HEK293T (cell line): Measurements from ENCODE around the gene HHLA2.

Experiments
- BHLHE40 ChIP-seq: fragments of 450-650 bp; IDR thresholded peaks from 2 replicates; pipeline ENCODE4 v1.6.1; 2016; ENCODE audit warnings: mild to moderate bottlenecking, moderate library complexity, borderline replicate concordance
- FOXA1 ChIP-seq: fragments of 450-650 bp; IDR thresholded peaks from 2 replicates; pipeline ENCODE4 v1.6.1; 2016; ENCODE audit warnings: mild to moderate bottlenecking
- L3MBTL2 ChIP-seq: fragments of 450-650 bp; conservative IDR thresholded peaks from 2 replicates; pipeline ENCODE4 v1.6.1; 2016; ENCODE audit warnings: mild to moderate bottlenecking
- NFRKB ChIP-seq: fragments of 450-650 bp; IDR thresholded peaks from 2 replicates; pipeline ENCODE4 v1.6.1; 2016; ENCODE audit warnings: mild to moderate bottlenecking, moderate library complexity
- PKNOX1 ChIP-seq: fragments of 450-650 bp; IDR thresholded peaks from 2 replicates; pipeline ENCODE4 v1.6.1; 2016
- SP1 ChIP-seq: fragments of 450-650 bp; IDR thresholded peaks from 2 replicates; pipeline ENCODE4 v1.6.1; 2017
- SUZ12 ChIP-seq: fragments of 450-650 bp; IDR thresholded peaks from 2 replicates; pipeline ENCODE4 v1.6.1; 2016; ENCODE audit warnings: mild to moderate bottlenecking
- TARDBP ChIP-seq: fragments of 450-650 bp; IDR thresholded peaks from 2 replicates; pipeline ENCODE4 v1.6.1; 2016

- TF ChIP-seq BHLHE40: no peak
- no peak for TF ChIP-seq FOXA1
- TF ChIP-seq NFRKB: no peak
- no peak for TF ChIP-seq TARDBP
- no peak for TF ChIP-seq SP1
- no peak for TF ChIP-seq SUZ12
- TF ChIP-seq L3MBTL2: no peak
- no peak for TF ChIP-seq PKNOX1
Measured at GRCh38 chr3:108343491-108343890, 47.1 kb downstream of the HHLA2 start.
